HG02840 (cell line): ENCODE data around the gene COMMD4.
A peak's percentile ranks its signal among the peaks of the same experiment; 100 is the strongest.

Experiments
- ATAC-seq: cut with Tn5 transposase; IDR thresholded peaks from one replicate; pipeline ENCODE4 v1.9.1; 2021; ENCODE audit warnings: mild to moderate bottlenecking, moderate library complexity, moderate number of reproducible peaks; ENCODE audit not compliant: unreplicated experiment, low FRiP score

The COMMD4 gene

DNA sequence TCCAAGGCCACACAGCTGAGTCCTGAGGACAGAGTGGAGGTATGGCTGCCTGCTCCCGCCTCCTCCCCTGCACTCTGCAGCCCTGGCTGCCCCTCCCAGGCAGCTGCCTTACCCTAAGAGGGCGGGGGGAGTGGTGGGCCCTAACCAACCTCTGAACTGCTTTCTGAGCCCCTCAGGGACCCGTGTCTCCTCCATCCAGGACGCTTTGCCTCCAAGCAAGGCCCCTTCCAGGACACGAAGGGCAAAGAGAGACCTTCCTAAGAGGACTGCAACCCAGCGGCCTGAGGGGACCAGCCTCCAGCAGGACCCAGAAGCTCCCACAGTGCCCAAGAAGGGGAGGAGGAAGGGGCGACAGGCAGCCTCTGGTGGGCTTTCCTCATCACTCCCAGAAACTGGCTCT is 18.6 kb downstream of the COMMD4 start:
- no peak for ATAC-seq

DNA sequence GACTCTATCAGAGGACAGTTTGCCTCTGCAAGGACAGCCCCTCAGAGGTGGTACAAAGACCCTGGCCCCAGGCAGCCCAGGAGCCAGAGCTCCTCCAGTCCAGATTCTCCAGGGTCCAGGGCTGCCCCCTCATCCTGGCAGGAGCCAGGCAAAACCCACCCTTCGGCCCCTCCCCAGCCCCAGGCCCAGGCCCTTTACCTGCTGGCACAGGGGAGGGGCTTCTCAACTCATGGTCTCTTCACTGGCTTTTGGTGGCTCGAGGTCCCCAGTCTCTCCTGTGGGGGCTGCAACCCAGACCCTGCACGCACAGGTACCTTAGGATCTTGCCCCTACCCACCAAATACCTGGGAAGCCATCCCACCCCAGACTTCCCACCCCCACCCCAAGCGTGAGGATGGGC is 19.5 kb downstream of the COMMD4 start:
- no peak for ATAC-seq

DNA sequence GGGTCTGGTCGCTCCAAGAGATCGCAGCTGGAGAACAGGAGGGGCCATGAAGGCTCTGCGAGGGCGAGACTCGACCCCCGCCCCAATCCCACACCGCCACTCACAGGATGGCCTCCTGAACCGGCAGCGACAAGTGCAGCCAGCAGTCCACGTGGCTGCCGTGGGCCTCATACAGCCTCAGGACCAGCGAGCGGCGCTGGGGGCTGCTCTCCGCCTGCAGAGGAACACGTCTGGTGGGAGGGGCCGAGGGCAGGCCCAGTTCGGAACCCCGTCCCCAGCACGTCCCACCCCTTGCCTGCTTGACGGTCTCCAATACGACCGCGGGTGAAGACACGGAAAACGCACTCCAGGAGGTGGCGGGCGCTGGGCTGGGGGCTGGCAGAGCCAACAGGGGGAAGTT is 20.1 kb downstream of the COMMD4 start:
- no peak for ATAC-seq

DNA sequence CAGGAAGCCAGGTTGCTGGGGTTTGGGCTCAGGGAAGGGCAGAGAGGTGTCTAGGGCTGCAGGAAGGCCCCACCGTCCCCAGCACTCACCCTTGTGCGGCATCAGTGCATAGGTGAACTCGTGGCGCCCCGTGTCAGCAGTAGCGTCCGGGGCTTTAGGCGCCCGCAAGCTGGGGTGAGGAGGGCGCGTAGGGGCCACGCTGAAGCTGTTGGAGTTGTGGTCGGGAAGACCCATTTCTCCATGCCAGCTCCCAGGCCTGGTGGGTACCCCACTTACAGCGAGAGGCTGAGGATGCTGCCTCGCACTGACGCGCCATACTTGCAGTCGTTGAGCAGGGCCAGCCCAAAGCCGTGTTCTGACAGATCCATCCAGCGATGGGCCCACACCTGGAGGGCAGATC is 20.7 kb downstream of the COMMD4 start:
- ATAC-seq = no peak

DNA sequence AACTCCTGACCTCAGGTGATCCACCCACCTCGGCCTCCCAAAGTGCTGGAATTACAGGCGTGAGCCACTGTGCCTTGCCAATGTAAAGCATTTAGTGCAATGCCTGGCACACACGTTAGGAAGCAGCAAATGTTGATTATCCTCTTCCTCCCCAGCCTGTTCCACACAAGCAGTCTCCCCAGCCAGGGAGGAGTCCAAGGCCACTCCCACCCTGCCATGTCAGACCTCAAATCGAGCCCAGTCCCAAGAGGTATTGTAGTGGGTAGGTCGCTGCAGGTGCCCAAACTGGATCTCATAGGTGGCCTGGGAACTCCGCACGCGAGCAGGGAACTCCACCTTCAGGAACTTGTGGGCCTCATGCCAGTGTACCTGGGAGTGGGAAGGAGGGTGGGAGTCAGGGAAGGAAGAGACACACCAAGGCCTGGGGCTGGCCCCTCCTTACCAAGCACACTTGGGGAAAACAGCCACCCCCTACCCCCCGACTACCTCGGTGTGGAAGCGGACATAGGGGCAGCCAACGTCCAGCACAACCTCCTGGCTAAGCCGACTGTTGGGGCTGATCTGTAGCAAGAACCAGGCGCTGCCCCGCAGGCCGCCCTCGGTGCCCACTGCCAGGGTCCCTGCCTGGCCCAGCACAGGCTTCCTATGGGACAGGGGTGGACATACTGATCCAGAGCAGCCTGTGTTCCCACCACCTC is 22.3 kb downstream of the COMMD4 start:
- ATAC-seq = no peak

DNA sequence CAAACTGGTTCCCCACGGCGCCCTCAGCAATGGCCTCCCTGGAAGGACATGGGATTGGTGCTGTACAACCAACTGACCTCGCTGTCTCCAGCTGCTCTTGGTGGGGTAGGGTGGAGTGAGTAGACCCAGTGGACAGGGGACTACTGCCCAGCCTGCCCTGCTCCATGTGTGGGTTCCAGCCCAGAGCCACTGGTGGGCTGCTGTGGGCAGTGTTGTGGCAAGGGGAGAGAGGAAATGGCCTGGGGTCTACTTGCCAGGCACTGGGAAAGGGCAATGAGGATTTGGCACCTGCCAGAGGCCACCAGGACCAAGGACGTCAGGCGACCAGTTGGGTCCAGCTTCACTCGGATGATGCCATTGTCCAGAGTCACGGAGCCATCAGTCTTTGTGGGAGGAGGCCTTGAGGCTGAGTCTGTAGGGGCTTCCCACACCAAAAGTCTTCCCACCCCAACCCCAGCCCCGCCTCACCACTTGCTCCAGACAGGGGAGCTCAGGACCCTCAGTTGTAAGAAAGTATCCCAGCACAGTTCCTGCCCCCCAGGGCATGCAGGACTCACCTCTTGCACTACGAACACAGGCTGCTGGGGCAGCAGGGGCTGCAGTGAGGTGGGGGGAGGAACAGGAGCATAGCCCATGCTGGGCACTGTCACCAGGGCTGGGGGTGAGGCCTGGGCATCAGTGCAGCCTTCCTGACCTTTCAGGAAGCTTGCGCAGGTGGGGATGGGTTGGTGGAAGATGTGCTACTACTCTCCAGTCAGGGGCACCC is 23.1 kb downstream of the COMMD4 start:
- ATAC-seq = no peak

DNA sequence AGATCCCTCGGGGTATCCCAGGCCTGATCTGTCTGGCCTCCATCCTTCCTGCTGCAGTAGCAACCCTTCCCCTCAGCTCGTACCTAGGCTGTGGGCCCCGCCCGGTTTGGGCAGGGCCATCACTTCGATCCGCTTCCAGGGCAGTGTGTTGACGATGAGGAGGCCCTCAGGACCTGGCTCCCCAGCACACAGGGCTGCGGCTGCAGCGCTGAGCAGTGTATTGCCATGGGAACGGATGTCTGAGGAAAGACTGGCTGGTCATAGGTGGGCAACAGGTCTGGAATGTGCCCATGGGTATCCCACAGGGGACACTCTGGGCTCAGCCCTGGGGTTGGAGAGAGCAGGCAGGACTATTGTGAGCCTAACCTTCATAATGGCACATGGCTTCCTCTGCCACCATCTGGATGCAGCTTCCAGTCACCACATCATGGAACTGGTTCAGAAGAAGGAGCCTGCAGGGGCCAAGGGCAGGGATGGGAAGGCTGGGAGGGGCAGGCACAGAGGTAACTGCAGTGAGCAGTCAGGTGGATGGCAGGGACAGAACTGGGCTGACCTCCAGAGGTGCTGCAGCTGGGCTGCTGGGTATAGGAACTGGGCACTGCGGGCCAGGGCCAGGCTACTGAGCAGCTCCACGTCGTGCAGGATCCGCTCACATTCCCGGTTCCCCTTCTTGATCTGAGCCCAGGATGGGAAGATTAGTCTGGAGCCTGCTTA is 23.8 kb downstream of the COMMD4 start:
- ATAC-seq = no peak

DNA sequence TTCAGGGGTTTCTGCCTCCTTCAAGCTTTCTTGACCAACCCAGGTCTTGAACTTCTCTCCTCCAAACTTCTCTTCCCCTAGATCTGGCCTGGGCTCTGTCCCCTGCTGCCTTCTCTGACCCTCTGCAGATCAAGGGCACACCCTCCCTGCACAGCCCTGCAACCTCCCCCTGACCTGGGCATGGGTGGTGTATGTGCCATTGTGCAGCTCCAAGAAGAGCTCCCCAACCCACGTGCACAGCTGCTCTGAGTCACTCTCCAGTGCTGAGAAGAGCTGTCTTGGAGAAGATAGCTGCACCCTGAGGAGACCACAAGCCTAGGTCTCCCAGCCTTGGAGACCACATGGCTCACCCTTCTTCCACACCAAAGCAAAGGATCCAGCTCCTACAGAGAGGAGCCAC is 24.5 kb downstream of the COMMD4 start:
- ATAC-seq = no peak

DNA sequence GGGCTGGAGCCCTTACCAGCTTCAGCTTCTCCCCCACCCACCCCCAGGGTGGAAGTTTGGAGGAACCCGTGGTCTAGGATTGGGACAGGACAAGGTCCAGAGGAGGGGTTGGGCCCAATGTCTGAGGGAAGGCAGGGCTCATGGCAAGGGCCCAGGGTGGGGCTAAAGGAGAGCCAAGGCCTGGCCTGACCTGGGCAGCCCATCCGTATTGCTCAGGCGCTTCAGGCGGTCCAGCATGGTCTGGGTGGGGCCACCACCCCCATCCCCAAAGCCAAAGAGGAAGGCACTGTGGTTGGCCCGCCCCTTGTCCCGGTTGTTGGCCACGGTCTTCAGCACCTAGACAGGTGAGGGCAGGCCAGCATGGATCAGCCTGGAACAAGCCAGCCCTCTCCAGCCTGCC is 25.0 kb downstream of the COMMD4 start:
- no peak for ATAC-seq

DNA sequence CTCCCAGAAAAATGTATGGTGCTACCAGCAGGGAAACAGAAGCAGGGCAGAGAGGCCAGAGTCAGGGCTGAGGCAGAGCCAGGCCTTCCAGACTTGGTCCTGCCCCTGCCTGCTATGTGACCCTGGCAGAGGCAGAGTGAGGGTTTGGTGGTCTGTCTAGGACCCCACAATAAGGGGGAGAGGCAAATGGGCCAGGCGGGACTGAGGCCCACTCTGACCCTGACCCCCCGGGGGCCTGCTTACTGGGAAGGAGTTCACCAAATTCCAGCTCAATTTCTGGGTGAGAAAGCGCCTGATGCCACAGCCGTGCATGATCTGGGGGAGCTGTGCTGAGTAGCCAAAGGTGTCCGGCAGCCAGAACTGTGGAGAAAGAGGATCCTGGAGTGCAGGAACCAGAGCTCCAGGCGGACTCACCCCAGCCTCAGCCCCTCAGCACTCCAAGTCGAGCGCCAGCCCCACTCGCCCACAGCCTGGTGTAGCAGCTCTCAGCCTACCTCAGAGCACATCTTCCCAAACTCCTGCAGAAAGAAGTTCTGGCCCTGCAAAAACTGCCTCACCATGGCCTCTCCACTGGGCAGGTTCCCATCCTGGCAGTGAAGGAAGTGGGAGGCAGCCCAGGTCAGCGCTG is 25.6 kb downstream of the COMMD4 start:
- no peak for ATAC-seq

DNA sequence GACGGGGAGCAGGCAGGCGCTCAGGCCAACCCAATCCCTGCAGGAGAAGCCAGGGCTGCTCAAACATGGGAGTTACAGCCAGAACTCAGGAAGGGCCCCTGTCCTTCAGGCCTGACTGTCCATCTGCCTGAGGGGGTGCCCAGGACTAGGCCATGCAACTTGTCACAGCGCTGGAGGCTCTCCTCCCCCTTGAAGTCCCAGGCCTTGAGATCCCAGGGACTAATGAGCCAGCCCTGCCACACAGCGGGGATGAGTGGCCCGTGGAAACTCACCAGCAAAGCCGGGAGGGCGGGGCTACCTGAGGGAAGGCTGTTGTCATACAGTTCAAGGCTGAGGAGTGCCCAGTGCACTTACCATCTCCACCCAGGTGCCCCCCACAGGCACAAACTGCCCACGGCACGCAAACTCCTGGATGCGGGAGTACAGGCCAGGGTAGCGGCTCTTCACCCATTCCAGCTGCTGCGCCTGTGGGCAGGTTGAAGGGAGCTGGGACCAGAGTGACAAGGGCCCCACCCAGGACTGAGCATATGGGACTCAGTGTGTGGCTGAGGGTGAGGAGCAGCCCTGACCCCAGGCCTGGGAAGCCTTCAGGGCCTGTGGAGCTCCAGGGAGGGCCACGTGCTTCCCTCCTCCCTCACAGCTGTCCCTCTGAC is 26.3 kb downstream of the COMMD4 start:
- no peak for ATAC-seq

DNA sequence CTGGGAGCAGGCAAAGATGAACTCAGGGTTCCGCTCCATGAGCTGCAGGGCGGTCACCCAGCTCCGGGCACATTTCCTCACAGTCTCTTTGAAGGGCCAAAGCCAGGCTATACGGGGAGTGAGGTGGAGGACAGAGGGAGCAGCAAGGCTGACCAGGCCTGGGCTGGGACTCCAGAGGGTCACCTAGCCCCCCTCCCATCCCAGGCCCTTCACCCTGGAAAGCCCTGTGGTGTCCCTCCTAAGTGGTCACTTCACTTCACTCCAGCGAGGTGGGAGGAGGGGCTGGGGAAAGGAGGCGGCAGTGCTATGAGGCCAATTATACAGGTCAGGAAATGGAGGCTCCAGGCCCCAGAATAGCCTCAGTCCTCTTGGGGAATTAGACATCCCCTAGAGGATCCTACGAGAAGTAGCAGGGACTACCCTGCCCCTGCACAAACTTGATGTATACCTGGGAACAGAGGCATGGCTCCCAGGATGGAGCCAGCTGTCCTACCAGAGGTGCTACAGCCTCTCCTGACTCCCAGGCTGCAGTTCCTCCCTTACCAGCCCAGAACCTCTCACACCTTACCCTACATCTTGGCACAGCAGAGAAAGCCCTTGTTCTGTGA is 26.9 kb downstream of the COMMD4 start:
- ATAC-seq = no peak

DNA sequence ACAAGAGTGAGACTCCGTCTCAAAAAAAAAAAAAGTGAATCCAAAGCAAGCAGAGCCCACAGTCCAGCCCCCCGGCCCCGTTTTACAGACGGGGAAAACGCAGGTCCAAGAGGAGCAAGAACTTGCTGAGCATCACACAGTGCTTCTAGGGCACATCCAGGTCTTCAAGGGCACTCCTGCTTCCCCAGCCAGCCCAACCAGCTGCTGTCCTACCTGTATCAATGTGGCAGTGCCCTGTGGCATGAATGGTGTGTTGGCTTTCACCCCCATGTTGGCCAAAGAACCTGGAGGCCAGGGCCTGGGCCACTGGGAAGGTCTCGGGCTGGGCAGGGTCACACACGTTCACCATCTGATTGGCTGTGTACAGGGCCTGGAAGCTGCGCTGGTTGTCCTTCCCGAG is 27.9 kb downstream of the COMMD4 start:
- ATAC-seq = no peak

DNA sequence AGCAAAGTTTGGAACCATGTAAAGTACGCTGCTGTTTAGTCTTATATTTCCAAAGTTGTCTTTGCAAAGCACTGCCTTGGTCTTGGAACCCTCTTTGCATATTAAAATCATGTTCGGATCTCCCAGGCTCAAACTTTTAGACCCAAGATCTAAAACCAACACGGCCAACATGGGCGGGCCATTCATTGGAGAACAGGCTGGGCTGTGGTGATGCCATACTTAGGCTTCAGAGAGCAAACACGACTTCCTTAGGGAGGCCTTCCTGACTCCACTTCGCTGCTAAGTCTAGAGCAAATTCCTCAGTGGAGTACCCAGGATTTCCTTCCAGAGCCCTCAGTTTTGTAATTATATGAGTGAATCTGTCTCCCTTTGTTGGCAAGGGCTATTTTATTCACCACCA is 29.0 kb downstream of the COMMD4 start:
- no peak for ATAC-seq

DNA sequence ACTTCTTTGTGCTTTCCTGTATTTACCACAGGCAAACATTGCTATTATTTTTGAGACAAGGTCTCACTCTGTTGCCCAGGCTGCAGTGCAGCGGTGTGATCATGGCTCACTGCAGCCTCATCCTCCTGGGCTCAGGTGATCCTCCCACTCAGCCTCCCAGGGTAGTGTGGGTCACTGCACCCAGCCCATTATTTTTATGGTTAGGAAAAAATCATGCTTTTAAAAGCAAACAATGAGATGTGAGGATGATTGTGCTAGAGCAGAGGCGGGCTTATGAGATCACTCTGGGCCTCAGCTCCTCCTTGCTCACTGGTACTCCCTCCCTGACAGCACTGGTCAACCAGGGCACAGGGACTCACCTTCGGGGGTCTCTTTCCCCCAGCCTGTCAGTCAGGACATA is 30.3 kb downstream of the COMMD4 start:
- ATAC-seq = no peak

DNA sequence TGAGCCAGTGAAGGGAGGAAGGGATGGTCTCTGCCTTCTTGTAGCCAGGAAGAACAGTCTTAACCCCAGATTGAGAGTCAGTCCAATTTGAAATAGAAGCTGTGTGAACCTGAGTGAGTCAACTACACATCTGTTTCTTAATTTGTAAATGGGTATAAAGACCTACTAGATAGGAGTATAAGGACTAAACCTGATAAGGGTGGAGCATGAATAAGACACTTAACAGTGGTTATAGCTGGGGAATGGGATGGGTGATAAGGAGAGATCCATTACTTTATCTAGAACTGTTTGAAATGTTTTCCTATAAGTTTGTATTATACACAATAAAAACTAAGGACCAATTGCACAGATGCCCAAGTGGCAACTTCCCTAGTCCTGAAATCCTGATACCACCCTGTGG is 31.1 kb downstream of the COMMD4 start:
- ATAC-seq = no peak

DNA sequence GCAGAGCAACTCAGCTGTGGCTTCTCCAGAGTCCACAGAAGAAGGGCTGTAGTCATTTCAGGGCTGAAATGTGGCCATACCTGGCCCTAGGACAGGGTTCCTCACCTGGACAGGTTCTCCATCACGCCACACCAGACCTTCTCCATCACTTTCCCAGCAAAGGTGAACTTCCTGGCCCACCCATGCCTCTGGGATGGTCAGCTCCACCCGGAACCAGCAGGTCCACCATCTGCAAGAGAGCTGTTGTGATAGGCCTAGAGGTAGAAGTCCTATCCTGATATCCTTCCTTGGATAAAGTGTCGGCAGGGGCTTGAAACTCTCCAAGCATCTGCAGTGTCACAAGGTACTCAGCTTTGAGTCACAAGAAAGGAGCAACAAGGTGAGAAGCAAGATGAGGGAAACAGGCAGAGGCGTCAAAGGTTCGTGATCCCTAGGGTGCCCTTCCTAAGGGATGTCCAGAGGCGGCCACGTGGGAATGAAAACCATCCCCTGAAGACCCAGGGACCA is 31.6 kb downstream of the COMMD4 start:
- no peak for ATAC-seq

DNA sequence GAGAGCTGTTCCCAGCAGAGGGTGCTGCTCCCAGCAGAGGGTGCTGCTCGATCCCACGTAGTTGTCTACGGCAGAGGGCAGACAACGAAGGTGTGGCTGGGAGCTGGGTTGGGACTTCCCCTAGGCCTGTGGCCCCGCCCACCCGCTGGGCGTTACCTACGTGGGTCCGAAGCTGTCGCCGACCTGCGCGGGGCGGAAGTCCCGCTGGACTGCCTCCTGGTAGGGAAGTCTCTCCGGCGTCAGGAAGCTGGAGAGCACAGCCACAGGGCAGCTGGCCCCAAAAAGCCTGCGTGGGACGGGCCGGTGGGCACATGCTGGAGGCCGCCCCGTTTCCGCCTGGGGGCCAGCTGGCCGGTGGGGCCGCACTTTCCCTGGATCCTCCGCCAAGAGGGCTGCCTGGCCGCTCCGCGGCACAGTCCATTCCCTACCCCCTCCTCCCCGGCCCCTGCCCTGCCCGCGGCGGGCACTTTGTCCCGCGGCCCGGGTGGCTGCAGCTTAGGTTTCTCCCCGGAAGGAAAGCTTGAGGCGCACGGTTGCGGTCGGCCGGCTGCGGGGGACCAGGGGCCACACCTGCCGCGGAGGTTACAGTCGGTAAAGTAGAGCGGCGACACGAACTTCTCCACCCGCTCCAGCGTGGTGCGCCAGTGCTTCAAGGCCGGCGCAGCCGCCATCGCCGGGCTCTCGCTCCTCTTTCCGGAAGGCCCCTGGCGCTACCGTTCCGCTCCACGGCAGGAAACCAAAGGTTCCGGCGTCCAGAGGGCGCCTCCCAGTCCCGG is 32.2 kb downstream of the COMMD4 start, which contains the start of gene MAN2C1:
MAN2C1 (minus strand) TSS at position 695 of the 776 bp plus-strand sequence; CDS start at position 671, 24 bp downstream.
- ATAC-seq = peak; percentile 86

DNA sequence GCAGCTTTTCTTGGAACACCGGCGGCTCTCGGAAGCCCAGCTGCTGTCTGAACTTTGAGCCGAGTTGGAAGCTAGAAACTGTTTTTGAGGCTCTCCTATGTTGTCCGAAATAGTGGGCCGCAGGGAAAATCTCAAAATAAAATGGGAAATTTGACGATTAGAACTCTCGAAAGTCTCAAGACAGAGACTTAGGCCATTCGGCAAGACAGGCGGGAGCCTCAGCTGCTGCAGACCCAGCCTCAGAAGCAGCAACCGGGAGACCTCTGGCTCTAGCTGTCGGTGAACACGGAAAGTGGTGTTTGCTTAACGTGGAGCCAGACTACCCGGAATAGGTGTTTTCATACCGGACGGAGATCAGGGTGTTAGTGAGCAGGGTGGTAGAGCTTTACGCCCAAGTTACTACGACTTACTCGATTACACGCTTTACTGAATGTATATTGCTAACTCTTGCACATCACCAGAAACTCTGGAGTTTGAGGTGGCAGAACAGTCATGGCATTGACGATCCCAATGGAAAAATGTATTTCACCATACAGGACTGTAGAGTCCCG is 32.9 kb downstream of the COMMD4 start:
- no peak for ATAC-seq
